OCI-LY7 (cell line): ENCODE data around the gene IGSF9. TPM values are rescaled to one million over a fixed set of nuclear protein-coding genes. Genes with fewer than 3 reads are reported as not detected.

ENCODE experiments used
- BruUV-seq: library from RNA; stranded (reverse); fragments of 400-500 nt; replicated peaks from 2 replicates; lab custom pipeline; 2021; lab: Mats Ljungman, UMichigan
- CTCF ChIA-PET: fragments of 300-600 bp; sonication (Branson Sonifier 250); formaldehyde crosslinking; loops from one replicate; lab custom pipeline; 2022; ENCODE audit warnings: antibody characterized with exemption; ENCODE audit not compliant: unreplicated experiment; lab: Charles Lee
- POLR2A ChIA-PET: fragments of 300-600 bp; sonication (Branson Sonifier 250); formaldehyde crosslinking; loops from one replicate; lab custom pipeline; 2022; ENCODE audit warnings: antibody characterized with exemption; lab: Charles Lee
- DNase-seq: peaks from one replicate; pipeline ENCODE4 v3.0.0-alpha.2; 2015; ENCODE audit warnings: low spot score
- H2AFZ ChIP-seq: fragments of 200-600 bp; sonication (generic), shearing (Covaris generic); 2 replicates; pipeline ENCODE4 v1.6.1; 2014; ENCODE audit warnings: mild to moderate bottlenecking, antibody characterized with exemption, low read length, moderate library complexity
- H3K27ac ChIP-seq: fragments of 200-600 bp; sonication (generic); 2 replicates; pipeline ENCODE4 v1.5.1; 2014; ENCODE audit warnings: mixed run types, low read depth, mild to moderate bottlenecking, moderate library complexity, low read length, inconsistent platforms; ENCODE audit not compliant: poor library complexity, severe bottlenecking
- H3K36me3 ChIP-seq: fragments of 200-600 bp; sonication (generic); 2 replicates; pipeline ENCODE4 v1.6.1; 2014; ENCODE audit warnings: mild to moderate bottlenecking, antibody characterized with exemption, low read length, moderate library complexity, mixed read lengths; ENCODE audit not compliant: insufficient read depth
- H3K4me1 ChIP-seq: fragments of 200-600 bp; sonication (generic); 2 replicates; pipeline ENCODE4 v1.5.1; 2014; ENCODE audit warnings: mild to moderate bottlenecking, low read length; ENCODE audit not compliant: insufficient read depth, poor library complexity, severe bottlenecking
- H3K4me2 ChIP-seq: fragments of 200-600 bp; sonication (generic); 2 replicates; pipeline ENCODE4 v1.6.1; 2014; ENCODE audit warnings: mild to moderate bottlenecking, low read length
- H3K4me3 ChIP-seq: fragments of 200-600 bp; sonication (generic); 2 replicates; pipeline ENCODE4 v1.5.1; 2014; ENCODE audit warnings: mild to moderate bottlenecking, low read depth, low read length; ENCODE audit not compliant: poor library complexity, severe bottlenecking
- H3K79me2 ChIP-seq: fragments of 200-600 bp; sonication (generic); 2 replicates; pipeline ENCODE4 v1.6.1; 2016; ENCODE audit warnings: low read depth, mild to moderate bottlenecking, low read length, moderate library complexity, mixed read lengths; ENCODE audit not compliant: insufficient read depth
- H3K9me2 ChIP-seq: fragments of 200-600 bp; sonication (generic); 2 replicates; pipeline ENCODE4 v1.6.1; 2016; ENCODE audit warnings: mild to moderate bottlenecking, low read length, mixed read lengths; ENCODE audit not compliant: insufficient read depth
- H3K9me3 ChIP-seq: fragments of 200-600 bp; sonication (generic); 2 replicates; pipeline ENCODE4 v1.6.1; 2014; ENCODE audit warnings: mild to moderate bottlenecking, mixed run types, low read length, mixed read lengths
- H4K20me1 ChIP-seq: fragments of 200-600 bp; sonication (generic); 2 replicates; pipeline ENCODE4 v1.6.1; 2014; ENCODE audit warnings: mild to moderate bottlenecking, antibody characterized with exemption, low read length, moderate library complexity, mixed read lengths; ENCODE audit not compliant: insufficient read depth
- EZH2phosphoT487 ChIP-seq: fragments of 200-600 bp; sonication (generic); IDR thresholded peaks from 2 replicates; pipeline ENCODE4 v1.6.1; 2018; ENCODE audit warnings: low read depth, borderline replicate concordance, mild to moderate bottlenecking, mixed run types, antibody characterized with exemption, low read length, moderate library complexity, mixed read lengths
- intact Hi-C: fragments of 100-400 bp; cut with micrococcal nuclease; formaldehyde crosslinking; loops from one replicate; pipeline ENCODE4 v1.10.0; 2022; ENCODE audit not compliant: unreplicated experiment
- total RNA-seq, 2 experiments: library from RNA; depleted of rRNA in 1 of 2; stranded (reverse); fragments of >200 nt in 1 of 2; shearing (Covaris generic) in 1 of 2; gene quantifications; 2 replicates each; pipeline ENCODE4 v1.2.3, GENCODE V29; 2014 to 2022
- TF ChIP-seq, protein P1 (sequence below): fragments of 200-600 bp; sonication (generic); conservative IDR thresholded peaks from 2 replicates; pipeline ENCODE4 v1.5.1; 2014; ENCODE audit warnings: mild to moderate bottlenecking, antibody characterized with exemption, low read length, moderate library complexity, mixed read lengths

IGSF9 gene
- total RNA-seq, 2 experiments from 2014 or later, result not detected

- CTCF ChIA-PET, result no interaction called here
- Histone ChIP-seq H3K4me1 (no peaks in the 10 kb centered on the region), H3K27ac (no peak overlapping the region), H4K20me1 (no peaks in the 10 kb centered on the region), H3K9me3 (no peaks in the 10 kb centered on the region), H3K36me3 (no peaks in the 10 kb centered on the region), H3K4me2 (no peak overlapping the region), H3K79me2 (no peaks in the 10 kb centered on the region), H3K4me3 (no peak overlapping the region), H2AFZ (no peak overlapping the region), H3K9me2 (no peaks in the 10 kb centered on the region)
- TF ChIP-seq EZH2phosphoT487, result no peak
- TF ChIP-seq, protein P1, sequence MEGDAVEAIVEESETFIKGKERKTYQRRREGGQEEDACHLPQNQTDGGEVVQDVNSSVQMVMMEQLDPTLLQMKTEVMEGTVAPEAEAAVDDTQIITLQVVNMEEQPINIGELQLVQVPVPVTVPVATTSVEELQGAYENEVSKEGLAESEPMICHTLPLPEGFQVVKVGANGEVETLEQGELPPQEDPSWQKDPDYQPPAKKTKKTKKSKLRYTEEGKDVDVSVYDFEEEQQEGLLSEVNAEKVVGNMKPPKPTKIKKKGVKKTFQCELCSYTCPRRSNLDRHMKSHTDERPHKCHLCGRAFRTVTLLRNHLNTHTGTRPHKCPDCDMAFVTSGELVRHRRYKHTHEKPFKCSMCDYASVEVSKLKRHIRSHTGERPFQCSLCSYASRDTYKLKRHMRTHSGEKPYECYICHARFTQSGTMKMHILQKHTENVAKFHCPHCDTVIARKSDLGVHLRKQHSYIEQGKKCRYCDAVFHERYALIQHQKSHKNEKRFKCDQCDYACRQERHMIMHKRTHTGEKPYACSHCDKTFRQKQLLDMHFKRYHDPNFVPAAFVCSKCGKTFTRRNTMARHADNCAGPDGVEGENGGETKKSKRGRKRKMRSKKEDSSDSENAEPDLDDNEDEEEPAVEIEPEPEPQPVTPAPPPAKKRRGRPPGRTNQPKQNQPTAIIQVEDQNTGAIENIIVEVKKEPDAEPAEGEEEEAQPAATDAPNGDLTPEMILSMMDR, result no peak
- POLR2A ChIA-PET, result no interaction called here
- DNase-seq, result no peak
- BruUV-seq, result no TSS peak
- intact Hi-C loops, result no loop called here
Measured at GRCh38 chr1:159987186-159987585, 41.8 kb upstream of the IGSF9 start.

GRCh38 chr1:159986531-159986930, 41.1 kb upstream of the IGSF9 start:
- Histone ChIP-seq H2AFZ (no peak overlapping the region), H3K79me2 (no peaks in the 10 kb centered on the region), H3K27ac (no peak overlapping the region), H3K4me1 (no peaks in the 10 kb centered on the region), H4K20me1 (no peaks in the 10 kb centered on the region), H3K4me2 (no peak overlapping the region), H3K9me2 (no peaks in the 10 kb centered on the region), H3K9me3 (no peaks in the 10 kb centered on the region), H3K4me3 (no peak overlapping the region), H3K36me3 (no peaks in the 10 kb centered on the region)
- no peak for DNase-seq
- BruUV-seq, result no TSS peak
- intact Hi-C loops, result no loop called here
- ChIA-PET POLR2A (interaction anchor here (0.6 kb wide), 1 partner anchor 83 kb away, joined by 3 read pairs; no protein-coding TSS in a partner anchor), CTCF (no interaction called here)
- TF ChIP-seq, protein P1, result no peak
- no peak for TF ChIP-seq EZH2phosphoT487

DNA sequence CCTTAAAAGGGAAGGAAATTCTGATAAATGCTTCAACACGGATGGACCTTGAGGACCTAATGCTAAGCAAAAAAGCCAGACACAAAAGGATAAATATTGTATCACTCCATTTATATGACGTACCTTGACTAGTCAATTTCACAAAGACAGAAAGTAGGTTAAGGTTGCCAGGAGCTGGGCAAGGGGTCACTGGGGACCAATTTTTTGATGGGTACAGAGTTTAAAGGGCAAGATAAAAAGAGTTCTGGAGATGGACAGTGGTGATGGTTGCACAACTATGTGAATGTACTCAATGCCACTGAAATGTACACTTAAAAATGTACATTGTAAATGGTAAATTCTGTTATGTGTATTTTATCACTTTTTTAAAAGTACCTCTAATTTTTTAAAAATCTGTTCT, 40.7 kb upstream of the IGSF9 start:
- CTCF ChIA-PET, result no interaction called here
- Histone ChIP-seq H3K4me3 (no peak overlapping the region), H3K79me2 (no peaks in the 10 kb centered on the region), H4K20me1 (no peaks in the 10 kb centered on the region), H3K9me2 (no peaks in the 10 kb centered on the region), H3K4me1 (no peaks in the 10 kb centered on the region), H3K27ac (no peak overlapping the region), H3K9me3 (no peaks in the 10 kb centered on the region), H2AFZ (no peak overlapping the region), H3K36me3 (no peaks in the 10 kb centered on the region), H3K4me2 (no peak overlapping the region)
- TF ChIP-seq, protein P1, result no peak
- no peak for TF ChIP-seq EZH2phosphoT487
- BruUV-seq, result no TSS peak
- no peak for DNase-seq
- intact Hi-C loops, result no loop called here
- POLR2A ChIA-PET, result interaction anchor here (0.6 kb wide), 1 partner anchor 82 kb away, joined by 3 read pairs; no protein-coding TSS in a partner anchor
